Medulla oblongata (tissue), 1 donor: ENCODE measurements around the gene HNRNPA2B1.
"Not testable (repeated sequence)": the region's sequence is repeated elsewhere in the genome, so short reads cannot be mapped to it uniquely, and the experiment has no call there.

Source experiments
- DNase-seq: peaks from one replicate; pipeline ENCODE4 v3.0.0-alpha.2; 2015; ENCODE audit errors: extremely low spot score

HNRNPA2B1 gene

GRCh38 chr7:26198133-26198780 lies 2.3 kb downstream of the HNRNPA2B1 start:
- DNase-seq: peak; percentile 71

- peak; percentile 46 for DNase-seq
Observed at GRCh38 chr7:26197153-26198115, 3.1 kb downstream of the HNRNPA2B1 start.

GRCh38 chr7:26195867-26196657 lies 4.5 kb downstream of the HNRNPA2B1 start:
- DNase-seq: peak; percentile 15

GRCh38 chr7:26195182-26195581 lies 5.4 kb downstream of the HNRNPA2B1 start:
- DNase-seq: no peak

GRCh38 chr7:26194764-26195163 lies 5.8 kb downstream of the HNRNPA2B1 start:
- not testable (repeated sequence) for DNase-seq

- DNase-seq: no peak
Observed at GRCh38 chr7:26193432-26194207, 6.9 kb downstream of the HNRNPA2B1 start.

- no peak for DNase-seq
Observed at GRCh38 chr7:26192485-26193087, 8.0 kb downstream of the HNRNPA2B1 start.

- no peak for DNase-seq
Observed at GRCh38 chr7:26191974-26192479, 8.5 kb downstream of the HNRNPA2B1 start.

GRCh38 chr7:26191233-26191973 lies 9.1 kb downstream of the HNRNPA2B1 start:
- no peak for DNase-seq

- no peak for DNase-seq
Observed at GRCh38 chr7:26190417-26190869, 10.1 kb downstream of the HNRNPA2B1 start.

GRCh38 chr7:26189697-26190096 lies 10.8 kb downstream of the HNRNPA2B1 start:
- no peak for DNase-seq

GRCh38 chr7:26188957-26189541 lies 11.5 kb downstream of the HNRNPA2B1 start:
- no peak for DNase-seq

GRCh38 chr7:26188206-26188956 lies 12.2 kb downstream of the HNRNPA2B1 start:
- no peak for DNase-seq

- DNase-seq: no peak
Observed at GRCh38 chr7:26187380-26188205, 13.0 kb downstream of the HNRNPA2B1 start.

- DNase-seq: no peak
Observed at GRCh38 chr7:26186364-26187311, 13.9 kb downstream of the HNRNPA2B1 start.

GRCh38 chr7:26185844-26186180 lies 14.7 kb downstream of the HNRNPA2B1 start:
- DNase-seq: no peak
